ENCODE data around the gene AEBP1.

AEBP1 gene

GRCh38 chr7:44162179-44162578 lies 58.0 kb downstream of the AEBP1 start:
- no peak overlapping the region for H3K4me2 ChIP-seq (ENCODE audit: low read length)
- no peak overlapping the region for H2AFZ ChIP-seq (ENCODE audit: low read depth, low read length)
- peaks cover under 1% of the 10 kb centered on the region for H3K4me1 ChIP-seq (ENCODE audit: low read length)
- no peaks in the 10 kb centered on the region for H4K20me1 ChIP-seq (ENCODE audit: insufficient read depth, low read length)
- H3K9ac ChIP-seq (ENCODE audit: low read length), result no peak overlapping the region
- H3K27me3 ChIP-seq (ENCODE audit: low read depth, low read length), result no peaks in the 10 kb centered on the region
- H3K27ac ChIP-seq (ENCODE audit: low read length), result no peak overlapping the region
- H3K36me3 ChIP-seq (replicated peaks; ENCODE audit: low read depth, low read length), result no peaks in the 10 kb centered on the region
- H3K4me3 ChIP-seq (ENCODE audit: low read length), result no peak overlapping the region
- TF ChIP-seq CTCF (IDR thresholded peaks at IDR 0.05; ENCODE audit: low read depth, low read length), result no peak
- TF ChIP-seq EZH2phosphoT487 (IDR thresholded peaks at IDR 0.05; ENCODE audit: low read depth), result no peak
- no peaks in the 10 kb centered on the region for H3K79me2 ChIP-seq (ENCODE audit: low read length)
- H3K9me3 ChIP-seq (ENCODE audit: insufficient read depth, low read length), result no peaks in the 10 kb centered on the region

- Histone ChIP-seq H3K36me3 (replicated peaks; ENCODE audit: low read depth, low read length) (no peaks in the 10 kb centered on the region), H4K20me1 (ENCODE audit: insufficient read depth, low read length) (no peaks in the 10 kb centered on the region), H3K79me2 (ENCODE audit: low read length) (no peaks in the 10 kb centered on the region), H3K27me3 (ENCODE audit: low read depth, low read length) (no peaks in the 10 kb centered on the region), H3K27ac (ENCODE audit: low read length) (no peak overlapping the region), H2AFZ (ENCODE audit: low read depth, low read length) (no peak overlapping the region), H3K9ac (ENCODE audit: low read length) (no peak overlapping the region), H3K9me3 (ENCODE audit: insufficient read depth, low read length) (no peaks in the 10 kb centered on the region), H3K4me1 (ENCODE audit: low read length) (peaks cover 8% of the 10 kb centered on the region), H3K4me2 (ENCODE audit: low read length) (no peak overlapping the region), H3K4me3 (ENCODE audit: low read length) (no peak overlapping the region)
- TF ChIP-seq CTCF (IDR thresholded peaks at IDR 0.05; ENCODE audit: low read depth, low read length) (no peak), EZH2phosphoT487 (IDR thresholded peaks at IDR 0.05; ENCODE audit: low read depth) (no peak)
Observed at GRCh38 chr7:44162785-44163395, 58.7 kb downstream of the AEBP1 start.

- Histone ChIP-seq H2AFZ (ENCODE audit: low read depth, low read length) (no peak overlapping the region), H3K9ac (ENCODE audit: low read length) (no peak overlapping the region), H3K79me2 (ENCODE audit: low read length) (no peaks in the 10 kb centered on the region), H3K36me3 (replicated peaks; ENCODE audit: low read depth, low read length) (no peaks in the 10 kb centered on the region), H3K27ac (ENCODE audit: low read length) (no peak overlapping the region), H3K4me1 (ENCODE audit: low read length) (peaks cover 15% of the 10 kb centered on the region), H3K4me2 (ENCODE audit: low read length) (no peak overlapping the region), H4K20me1 (ENCODE audit: insufficient read depth, low read length) (no peaks in the 10 kb centered on the region), H3K4me3 (ENCODE audit: low read length) (no peak overlapping the region), H3K27me3 (ENCODE audit: low read depth, low read length) (no peaks in the 10 kb centered on the region), H3K9me3 (ENCODE audit: insufficient read depth, low read length) (no peaks in the 10 kb centered on the region)
- TF ChIP-seq CTCF (IDR thresholded peaks at IDR 0.05; ENCODE audit: low read depth, low read length), result no peak
- TF ChIP-seq EZH2phosphoT487 (IDR thresholded peaks at IDR 0.05; ENCODE audit: low read depth), result no peak
Observed at GRCh38 chr7:44163591-44163990, 59.4 kb downstream of the AEBP1 start.

Measured in OCI-LY3 (cell line).